HG02943 (cell line): ENCODE measurements around the gene CELA2B.
"Not testable (repeated sequence)": the region's sequence is repeated elsewhere in the genome, so short reads cannot be mapped to it uniquely, and the experiment has no call there.

Experiments used
- ATAC-seq: cut with Tn5 transposase; IDR thresholded peaks from one replicate; pipeline ENCODE4 v1.9.1; 2021; ENCODE audit warnings: mild to moderate bottlenecking, low read depth, moderate library complexity; ENCODE audit not compliant: unreplicated experiment

The CELA2B gene

DNA sequence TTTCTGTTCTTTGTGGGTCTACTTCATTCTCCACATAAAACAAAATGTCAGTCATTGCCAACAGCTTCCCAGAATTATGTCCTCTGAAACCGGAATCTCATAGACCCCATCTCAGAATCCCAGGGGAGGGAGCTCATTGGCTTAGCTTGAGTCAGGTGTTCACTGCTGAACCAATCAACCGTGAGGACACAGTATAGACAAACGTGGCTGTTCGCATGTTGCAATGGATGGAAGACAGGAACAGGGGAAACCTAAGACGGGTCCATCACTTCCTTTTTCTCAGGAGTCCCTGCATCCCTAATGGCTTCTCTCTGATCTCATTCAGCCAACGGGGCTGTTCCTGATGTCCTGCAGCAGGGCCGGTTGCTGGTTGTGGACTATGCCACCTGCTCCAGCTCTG, 10.2 kb upstream of the CELA2B start:
- no peak for ATAC-seq

DNA sequence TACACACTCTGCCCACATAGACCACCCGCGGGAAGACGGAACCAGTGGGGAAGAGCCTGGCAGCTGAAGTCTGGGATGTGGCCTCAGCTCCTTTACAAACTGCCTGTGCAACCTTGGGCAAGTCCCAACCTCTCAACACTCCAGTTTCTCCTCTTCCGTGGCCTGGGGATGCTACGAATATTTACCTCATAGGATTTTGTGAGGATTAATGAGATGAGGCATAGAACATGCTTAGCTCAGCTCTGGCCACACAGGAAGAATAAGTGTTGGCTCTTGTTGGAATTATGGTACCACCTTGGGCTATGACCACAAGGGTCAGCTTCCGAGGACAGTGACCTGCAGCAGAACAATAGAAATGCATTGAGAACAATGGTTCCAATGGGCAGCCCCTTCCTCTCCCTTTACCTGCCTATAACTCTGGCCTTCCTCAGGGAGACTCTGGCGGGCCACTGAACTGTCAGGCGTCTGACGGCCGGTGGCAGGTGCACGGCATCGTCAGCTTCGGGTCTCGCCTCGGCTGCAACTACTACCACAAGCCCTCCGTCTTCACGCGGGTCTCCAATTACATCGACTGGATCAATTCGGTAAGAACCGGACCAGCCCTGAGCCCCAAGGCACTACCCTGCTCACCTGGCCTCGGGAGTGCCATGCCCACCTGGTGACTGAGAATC, 8.8 kb upstream of the CELA2B start:
- not testable (repeated sequence) for ATAC-seq

DNA sequence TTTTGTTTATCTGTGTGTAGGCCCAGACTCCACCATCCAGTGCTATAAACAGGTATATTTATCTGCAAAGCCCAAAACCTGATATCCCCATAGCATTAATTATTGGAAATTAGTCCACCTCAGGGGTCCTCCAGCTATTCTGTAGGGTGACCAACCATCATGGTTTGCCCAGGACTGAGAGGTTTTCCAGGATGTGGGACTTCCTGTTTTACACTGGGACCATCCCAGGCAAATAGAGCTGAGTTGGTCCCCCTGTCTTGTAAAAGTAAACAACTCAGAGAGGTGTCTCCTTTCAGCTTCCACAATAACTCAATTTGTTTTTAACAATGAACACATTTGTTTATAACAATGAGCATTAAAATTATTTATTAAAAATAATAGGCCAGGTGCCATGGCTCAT, 7.8 kb upstream of the CELA2B start:
- ATAC-seq = no peak

DNA sequence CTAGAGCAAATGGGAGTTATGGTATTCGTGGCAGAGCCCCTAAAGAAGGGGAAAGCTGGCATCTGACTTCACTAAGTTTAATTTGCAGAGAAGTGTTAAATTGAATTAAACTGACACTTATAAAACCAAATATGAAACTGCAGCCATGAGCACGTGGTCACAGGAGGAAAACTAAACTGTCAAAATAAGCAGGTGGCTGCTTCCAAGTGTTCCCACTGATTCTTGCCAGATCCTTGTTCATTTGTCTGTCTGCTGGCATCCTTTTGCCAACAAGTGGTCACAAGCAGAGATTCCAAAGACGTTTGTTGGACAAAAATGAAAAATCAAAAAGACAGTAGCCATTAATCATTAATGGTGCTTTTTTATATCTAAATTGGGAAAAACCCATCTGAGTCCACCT, 6.5 kb upstream of the CELA2B start:
- ATAC-seq = no peak

DNA sequence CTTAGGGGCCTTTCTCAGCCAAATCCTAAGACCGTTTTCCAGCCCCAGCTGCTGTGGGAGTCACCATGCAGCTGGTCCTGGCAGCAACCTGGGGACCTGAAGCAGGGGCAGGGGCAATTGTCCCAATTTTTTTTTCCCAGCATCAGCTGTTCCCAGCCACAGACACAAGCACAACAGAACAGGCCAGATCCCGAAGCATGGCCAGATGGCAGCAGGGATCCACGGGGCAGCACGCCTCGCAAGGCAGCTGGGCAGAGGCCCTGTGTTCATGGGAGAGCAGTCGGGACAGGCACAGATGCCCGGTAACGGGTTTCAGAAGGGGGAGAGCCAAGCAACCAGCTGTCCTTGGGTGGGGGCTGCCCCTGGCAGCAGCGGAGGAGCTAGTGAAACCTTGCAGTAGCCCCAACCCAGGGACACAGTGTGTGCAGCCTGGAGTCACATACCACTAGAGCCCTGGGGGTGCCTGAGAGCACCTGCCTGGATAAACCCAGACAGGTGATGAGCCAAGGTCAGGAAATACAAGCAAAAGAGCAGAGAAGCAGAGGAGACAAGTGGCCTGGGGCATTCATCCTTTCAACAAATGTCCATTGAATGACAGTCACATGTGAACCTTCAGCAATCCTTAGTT, 6.0 kb upstream of the CELA2B start:
- ATAC-seq = not testable (repeated sequence)

DNA sequence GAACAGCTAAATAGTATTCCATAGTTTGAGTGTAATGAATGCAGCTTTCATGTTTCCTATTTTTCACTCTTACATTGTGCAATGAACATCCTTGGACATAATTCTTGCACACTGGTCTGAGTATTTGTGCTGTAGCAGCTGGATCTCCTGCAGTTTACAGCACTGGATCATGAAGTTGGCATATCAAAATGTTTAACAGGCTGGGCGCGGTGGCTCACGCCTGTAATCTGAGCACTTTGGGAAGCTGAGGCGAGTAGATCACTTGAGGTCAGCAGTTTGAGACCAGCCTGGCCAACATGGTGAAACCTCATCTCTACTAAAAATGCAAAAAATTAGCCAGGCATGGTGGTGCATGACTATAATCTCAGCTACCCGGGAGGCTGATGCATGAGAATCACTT, 4.8 kb upstream of the CELA2B start:
- not testable (repeated sequence) for ATAC-seq

DNA sequence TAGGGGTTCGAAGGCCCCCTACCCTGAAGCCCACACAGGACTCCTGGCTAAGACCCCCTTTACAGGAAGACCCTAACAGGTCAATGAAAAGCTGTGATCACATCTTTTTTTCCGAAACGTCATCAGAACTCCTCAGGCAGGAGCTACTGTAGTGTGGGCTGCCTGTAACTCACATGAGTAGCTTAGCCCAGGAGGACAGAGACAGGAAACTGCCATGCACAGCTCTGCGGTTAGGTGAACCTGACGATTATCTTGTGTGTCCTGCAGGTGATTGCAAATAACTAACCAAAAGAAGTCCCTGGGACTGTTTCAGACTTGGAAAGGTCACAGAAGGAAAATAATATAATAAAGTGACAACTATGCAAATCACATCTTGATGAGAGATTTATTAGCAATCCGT, 4.2 kb upstream of the CELA2B start:
- ATAC-seq = not testable (repeated sequence)

DNA sequence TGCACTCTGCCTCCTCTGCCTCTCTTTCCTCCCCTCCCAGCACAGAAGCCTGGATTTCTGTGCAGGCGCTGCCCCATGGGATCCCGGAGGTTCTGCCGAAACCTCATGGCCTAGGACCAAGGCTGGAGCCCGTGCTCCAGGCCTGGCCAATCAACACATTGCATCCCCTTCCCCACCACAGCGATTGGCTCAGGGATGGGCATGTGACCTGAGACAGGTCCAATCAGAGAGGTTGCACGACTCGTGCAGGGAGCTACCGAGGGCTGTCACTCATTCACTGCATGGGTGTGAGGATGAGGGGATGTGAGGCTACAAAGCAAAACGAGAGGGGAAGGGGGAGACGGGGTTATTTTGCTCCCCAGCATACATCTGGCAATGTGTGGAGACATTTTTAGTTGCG, 3.3 kb upstream of the CELA2B start:
- ATAC-seq = no peak

DNA sequence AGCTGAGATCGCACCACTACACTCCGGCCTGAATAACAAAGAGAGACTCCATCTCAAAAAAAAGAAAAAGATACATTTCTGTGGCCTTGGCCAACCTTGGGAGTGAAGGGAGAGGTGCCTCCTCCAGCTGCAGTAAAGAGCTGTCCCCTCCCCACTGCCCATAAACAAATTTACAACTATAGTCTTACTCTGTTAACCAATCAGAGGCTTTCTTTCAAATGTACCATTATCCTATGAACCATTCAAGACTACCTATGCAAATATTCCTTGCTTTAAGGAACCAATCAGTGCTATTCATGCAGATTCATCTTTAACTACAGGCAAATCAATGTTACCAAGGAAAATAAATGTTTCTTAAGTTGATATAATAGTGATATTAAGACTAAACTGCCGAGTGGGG, 1.0 kb downstream of the CELA2B start:
- no peak for ATAC-seq

DNA sequence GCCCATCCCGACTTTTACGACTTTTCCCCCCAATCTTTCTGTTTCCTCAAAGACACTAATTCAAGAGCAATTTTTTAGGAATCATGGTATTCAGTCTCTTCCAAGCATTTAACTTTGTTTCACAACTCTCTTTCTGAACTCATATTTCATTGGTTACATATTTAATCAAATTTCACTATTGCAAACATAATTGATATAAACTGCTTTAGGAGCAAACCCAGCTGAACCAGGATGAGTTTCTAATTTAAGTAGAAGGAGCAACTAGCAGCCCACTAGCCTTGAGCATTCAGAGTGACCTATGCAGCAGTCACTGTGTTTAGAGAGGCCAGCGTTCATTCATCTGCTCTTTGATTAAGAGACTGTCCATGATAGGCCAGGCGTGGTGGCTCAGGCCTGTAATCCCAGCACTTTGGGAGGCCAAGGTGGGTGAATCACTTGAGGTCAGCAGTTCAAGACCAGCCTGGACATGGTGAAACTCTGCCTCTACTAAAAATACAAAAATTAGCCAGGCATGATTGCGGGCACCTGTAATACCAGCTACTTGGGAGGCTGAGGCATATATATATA, 1.8 kb downstream of the CELA2B start:
- no peak for ATAC-seq

DNA sequence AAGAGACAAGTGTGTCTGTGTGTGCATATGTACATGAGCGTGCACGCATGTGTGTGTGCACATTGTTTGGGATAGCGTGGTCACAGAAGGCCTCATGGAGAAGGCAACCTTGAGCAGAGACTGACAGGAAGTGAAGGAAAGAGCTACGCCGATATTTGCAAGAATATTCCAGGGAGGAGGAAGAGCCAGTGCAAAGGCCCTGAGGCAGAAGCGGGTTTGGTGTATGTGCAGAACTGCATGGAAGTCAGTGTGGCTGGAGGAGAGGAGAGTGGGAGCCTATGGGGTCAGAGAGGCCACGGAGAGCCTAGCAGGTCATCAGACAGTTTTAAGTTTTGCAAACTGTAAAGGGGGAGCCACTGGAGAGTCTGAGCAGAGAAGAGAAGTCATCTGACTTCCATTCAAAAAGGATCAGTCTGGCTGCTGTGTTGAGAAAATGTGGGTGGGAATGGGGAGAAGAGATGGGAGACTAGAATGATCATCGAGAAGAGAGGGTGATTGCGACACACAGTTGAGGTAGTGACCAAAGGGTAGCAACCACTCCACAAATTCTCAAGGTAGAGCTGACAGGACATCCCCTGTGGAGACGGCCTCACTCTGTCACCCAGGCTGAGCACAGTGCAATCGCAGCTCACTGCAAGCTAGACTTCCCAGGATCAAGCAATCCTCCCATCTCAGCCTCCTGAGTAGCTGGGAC, 3.9 kb downstream of the CELA2B start:
- no peak for ATAC-seq

DNA sequence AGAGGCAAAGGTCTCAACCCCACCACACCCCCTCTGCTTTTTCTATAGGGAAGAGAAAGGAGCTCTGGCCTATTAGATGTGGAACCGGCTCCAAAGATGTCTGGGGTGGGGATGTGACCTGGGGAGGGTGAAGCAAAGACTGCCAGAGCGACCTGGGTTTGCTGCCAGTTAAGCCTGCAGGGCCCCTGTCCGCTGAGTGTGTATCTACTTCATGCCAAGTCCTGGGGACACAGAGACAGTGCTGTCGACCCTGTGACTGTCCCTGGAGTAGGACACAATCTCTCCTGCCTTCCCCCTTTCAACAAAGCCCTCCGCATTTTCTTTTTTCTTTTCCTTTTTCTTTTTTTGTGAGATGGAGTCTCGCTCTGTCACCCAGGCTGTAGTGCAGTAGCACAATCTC, 6.6 kb downstream of the CELA2B start:
- ATAC-seq = not testable (repeated sequence)

DNA sequence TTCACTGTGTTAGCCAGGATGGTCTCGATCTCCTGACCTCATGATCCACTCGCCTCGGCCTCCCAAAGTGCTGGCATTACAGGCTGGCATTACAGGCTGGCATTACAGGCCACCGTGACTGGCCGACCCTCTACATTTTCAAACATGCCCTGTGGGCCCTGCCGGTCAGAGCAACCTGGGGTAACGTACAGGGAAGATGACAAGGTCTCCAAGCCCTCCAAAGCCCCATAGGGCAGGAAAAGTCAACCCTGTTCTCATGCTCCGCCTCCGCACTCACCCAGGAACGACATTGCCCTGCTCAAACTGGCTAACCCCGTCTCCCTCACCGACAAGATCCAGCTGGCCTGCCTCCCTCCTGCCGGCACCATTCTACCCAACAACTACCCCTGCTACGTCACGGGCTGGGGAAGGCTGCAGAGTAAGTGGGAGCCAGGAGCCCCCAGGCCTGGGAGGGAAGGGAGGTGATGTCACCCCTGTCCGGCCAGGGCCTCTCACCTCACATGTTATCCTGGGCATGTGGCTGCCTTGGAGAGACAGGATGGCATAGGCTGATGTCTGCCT, 7.2 kb downstream of the CELA2B start:
- not testable (repeated sequence) for ATAC-seq

DNA sequence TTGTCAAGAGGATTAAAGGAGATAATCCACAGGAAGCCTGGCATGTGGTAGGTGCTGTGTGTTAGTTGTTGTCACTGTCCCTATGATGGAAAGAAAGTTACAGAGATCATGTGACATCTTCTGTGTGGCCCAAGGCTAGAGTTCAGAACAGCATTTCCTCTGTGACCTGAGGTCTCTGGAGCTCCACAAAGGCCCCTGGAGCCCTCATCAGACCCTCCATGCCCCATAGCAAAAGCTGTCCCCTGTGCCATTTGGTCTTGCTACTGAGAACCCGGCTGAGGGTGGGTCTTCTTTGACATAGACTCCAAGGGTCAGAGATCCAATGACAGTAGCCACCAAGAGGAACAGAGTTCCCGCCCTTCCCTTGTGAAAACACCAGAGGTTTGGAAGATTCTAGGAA, 8.1 kb downstream of the CELA2B start:
- no peak for ATAC-seq

DNA sequence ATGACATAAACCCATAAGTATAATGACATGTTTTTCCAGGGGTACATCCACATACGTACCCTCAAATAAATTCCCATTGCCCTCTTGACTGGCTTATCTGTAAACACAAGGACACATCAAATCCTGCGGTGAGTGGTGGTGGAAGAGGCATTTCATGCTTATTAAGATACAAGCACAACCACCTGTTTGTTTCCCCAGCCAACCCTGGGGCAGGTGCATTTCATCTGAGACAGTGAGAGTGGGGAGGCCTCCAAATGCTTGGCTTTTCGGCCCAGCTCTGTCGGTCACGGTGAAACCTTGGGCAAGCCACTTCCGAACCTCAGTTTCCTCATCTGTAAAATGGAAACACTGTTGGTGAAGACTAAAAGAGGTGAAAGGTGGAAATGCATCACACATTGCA, 8.5 kb downstream of the CELA2B start:
- not testable (repeated sequence) for ATAC-seq

DNA sequence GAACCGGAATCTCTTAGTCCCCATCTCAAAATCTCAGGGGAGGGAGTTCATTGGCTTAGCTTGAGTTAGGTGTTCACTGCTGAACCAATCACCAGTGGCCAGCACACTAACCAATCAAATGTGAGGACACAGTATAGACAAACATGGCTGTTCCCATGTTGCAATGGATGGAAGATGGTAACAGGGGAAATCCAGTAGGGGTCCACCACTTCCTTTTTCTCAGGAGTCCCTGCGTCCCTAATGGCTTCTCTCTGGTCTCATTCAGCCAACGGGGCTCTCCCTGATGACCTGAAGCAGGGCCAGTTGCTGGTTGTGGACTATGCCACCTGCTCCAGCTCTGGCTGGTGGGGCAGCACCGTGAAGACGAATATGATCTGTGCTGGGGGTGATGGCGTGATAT, 9.7 kb downstream of the CELA2B start:
- no peak for ATAC-seq

DNA sequence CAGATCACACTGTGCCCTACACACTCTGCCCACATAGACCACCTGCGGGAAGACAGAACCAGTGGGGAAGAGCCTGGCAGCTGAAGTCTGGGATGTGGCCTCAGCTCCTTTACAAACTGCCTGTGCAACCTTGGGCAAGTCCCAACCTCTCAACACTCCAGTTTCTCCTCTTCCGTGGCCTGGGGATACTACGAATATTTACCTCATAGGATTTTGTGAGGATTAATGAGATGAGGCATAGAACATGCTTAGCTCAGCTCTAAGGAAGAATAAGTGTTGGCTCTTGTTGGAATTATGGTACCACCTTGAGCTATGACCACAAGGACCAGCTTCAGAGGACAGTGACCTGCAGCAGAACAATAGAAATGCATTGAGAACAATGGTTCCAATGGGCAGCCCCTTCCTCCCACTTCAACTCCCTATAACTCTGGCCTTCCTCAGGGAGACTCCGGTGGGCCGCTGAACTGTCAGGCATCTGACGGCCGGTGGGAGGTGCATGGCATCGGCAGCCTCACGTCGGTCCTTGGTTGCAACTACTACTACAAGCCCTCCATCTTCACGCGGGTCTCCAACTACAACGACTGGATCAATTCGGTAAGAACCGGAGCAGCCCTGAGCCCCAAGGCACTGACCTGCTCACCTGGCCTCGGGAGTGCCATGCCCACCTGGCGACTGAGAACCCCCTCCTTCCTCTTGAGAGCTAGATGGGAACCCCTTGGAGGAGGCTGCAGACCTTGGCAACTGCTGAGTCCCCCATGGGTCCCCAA, 11.1 kb downstream of the CELA2B start:
- not testable (repeated sequence) for ATAC-seq

DNA sequence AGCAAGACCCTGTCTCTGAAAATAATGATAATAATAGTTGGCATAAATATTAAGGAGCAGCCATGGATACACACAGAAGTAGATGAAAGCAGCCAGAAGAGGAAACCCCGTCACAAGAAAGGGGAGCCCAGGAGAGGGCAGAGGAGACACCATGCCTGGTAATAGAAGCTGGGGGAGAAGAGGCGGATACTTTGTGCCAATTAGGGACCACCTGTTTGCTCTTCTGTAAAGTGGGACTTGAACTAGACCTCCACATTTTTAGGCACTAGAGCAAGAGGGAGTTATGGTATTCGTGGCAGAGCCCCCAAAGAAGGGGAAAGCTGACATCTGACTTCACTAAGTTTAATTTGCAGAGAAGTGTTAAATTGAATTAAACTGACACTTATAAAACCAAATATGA, 12.5 kb downstream of the CELA2B start:
- no peak for ATAC-seq

DNA sequence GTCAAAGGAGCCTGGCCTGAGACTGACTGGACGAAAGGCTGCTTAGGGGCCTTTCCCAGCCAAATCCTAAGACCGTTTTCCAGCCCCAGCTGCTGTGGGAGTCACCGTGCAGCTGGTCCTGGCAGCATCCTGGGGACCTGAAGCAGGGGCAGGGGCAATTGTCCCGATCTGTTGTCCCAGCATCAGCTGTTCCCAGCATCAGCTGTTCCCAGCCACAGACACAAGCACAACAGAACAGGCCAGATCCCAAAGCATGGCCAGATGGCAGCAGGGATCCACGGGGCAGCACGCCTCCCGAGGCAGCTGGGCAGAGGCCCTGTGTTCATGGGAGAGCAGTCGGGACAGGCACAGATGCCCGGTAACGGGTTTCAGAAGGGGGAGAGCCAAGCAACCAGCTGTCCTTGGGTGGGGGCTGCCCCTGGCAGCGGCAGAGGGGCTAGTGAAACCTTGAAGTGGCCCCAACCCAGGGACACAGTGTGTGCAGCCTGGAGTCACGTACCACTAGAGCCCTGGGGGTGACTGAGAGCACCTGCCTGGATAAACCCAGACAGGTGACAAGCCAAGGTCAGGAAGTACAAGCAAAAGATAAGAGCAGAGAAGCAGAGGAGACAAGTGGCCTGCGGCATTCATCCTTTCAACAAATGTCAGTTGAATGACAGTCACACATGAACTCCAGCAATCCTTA, 13.3 kb downstream of the CELA2B start:
- no peak for ATAC-seq

DNA sequence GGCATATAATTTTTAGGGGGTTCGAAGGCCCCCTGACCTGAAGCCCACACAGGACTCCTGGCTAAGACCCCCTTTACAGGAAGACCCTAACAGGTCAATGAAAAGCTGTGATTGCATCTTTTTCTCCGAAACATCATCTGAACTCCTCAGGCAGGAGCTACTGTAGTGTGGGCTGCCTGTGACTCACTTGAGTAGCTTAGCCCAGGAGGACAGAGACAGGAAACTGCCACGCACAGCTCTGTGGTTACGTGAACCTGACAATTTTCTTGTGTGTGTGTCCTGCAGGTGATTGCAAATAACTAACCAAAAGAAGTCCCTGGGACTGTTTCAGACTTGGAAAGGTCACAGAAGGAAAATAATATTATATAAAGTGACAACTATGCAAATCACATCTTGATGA, 15.1 kb downstream of the CELA2B start:
- not testable (repeated sequence) for ATAC-seq
